Karpas-422 (cell line): ENCODE data around the gene ABCD2. TPM values are rescaled to one million over a fixed set of nuclear protein-coding genes. Genes with fewer than 3 reads are reported as not detected.
"Not testable (repeated sequence)": the region's sequence is repeated elsewhere in the genome, so short reads cannot be mapped to it uniquely, and the experiment has no call there.

Experiments used
- DNase-seq: peaks from one replicate; pipeline ENCODE4 v3.0.0-alpha.2; 2015
- H2AFZ ChIP-seq: fragments of 200-600 bp; sonication (generic); 2 replicates; pipeline ENCODE4 v1.6.1; 2014; ENCODE audit warnings: antibody characterized with exemption, low read length, mixed read lengths
- H3K27ac ChIP-seq: fragments of 200-600 bp; sonication (generic); 2 replicates; pipeline ENCODE4 v1.5.1; 2014; ENCODE audit warnings: mild to moderate bottlenecking, low read length, moderate library complexity
- H3K27me3 ChIP-seq: fragments of 200-600 bp; sonication (generic); 2 replicates; pipeline ENCODE4 v1.6.1; 2014; ENCODE audit warnings: low read length, mixed read lengths
- H3K36me3 ChIP-seq: fragments of 200-600 bp; sonication (generic); 2 replicates; pipeline ENCODE4 v1.6.1; 2014; ENCODE audit warnings: low read length, mixed read lengths; ENCODE audit not compliant: insufficient read depth
- H3K4me1 ChIP-seq: fragments of 200-600 bp; sonication (generic); 2 replicates; pipeline ENCODE4 v1.6.1; 2014; ENCODE audit warnings: mild to moderate bottlenecking, low read length, mixed read lengths
- H3K4me2 ChIP-seq: fragments of 200-600 bp; sonication (generic); 2 replicates; pipeline ENCODE4 v1.6.1; 2014; ENCODE audit warnings: low read length, low read depth, mild to moderate bottlenecking; ENCODE audit not compliant: poor library complexity, severe bottlenecking
- H3K4me3 ChIP-seq: fragments of 200-600 bp; sonication (generic); 2 replicates; pipeline ENCODE4 v1.5.1; 2014; ENCODE audit warnings: mild to moderate bottlenecking, antibody characterized with exemption, low read length, mixed read lengths
- H3K79me2 ChIP-seq: fragments of 200-600 bp; sonication (generic); 2 replicates; pipeline ENCODE4 v1.6.1; 2014; ENCODE audit warnings: mild to moderate bottlenecking, low read length, mixed read lengths
- H3K9ac ChIP-seq: fragments of 200-600 bp; sonication (generic); 2 replicates; pipeline ENCODE4 v1.6.0; 2014; ENCODE audit warnings: low read length
- H3K9me2 ChIP-seq: fragments of 200-600 bp; sonication (generic), shearing (Covaris generic); replicated peaks from 2 replicates; pipeline ENCODE4 v1.6.0; 2014; ENCODE audit warnings: mild to moderate bottlenecking, low read length, moderate library complexity; ENCODE audit not compliant: insufficient read depth
- H3K9me3 ChIP-seq: fragments of 300-700, 200-600 bp; sonication (generic); 2 replicates; pipeline ENCODE4 v1.6.1; 2014; ENCODE audit warnings: low read length, mixed read lengths
- H4K20me1 ChIP-seq: fragments of 200-600 bp; sonication (generic); 2 replicates; pipeline ENCODE4 v1.6.1; 2014; ENCODE audit warnings: mild to moderate bottlenecking, antibody characterized with exemption, low read length, low read depth; ENCODE audit not compliant: insufficient read depth
- total RNA-seq: library from RNA; depleted of rRNA; stranded (reverse); fragments of >200 nt; shearing (Covaris generic); gene quantifications from 2 replicates; pipeline ENCODE4 v1.2.3, GENCODE V29; 2014; ENCODE audit warnings: low replicate concordance

The ABCD2 gene
- total RNA-seq, 1 experiment from 2014 or later = not detected

DNA sequence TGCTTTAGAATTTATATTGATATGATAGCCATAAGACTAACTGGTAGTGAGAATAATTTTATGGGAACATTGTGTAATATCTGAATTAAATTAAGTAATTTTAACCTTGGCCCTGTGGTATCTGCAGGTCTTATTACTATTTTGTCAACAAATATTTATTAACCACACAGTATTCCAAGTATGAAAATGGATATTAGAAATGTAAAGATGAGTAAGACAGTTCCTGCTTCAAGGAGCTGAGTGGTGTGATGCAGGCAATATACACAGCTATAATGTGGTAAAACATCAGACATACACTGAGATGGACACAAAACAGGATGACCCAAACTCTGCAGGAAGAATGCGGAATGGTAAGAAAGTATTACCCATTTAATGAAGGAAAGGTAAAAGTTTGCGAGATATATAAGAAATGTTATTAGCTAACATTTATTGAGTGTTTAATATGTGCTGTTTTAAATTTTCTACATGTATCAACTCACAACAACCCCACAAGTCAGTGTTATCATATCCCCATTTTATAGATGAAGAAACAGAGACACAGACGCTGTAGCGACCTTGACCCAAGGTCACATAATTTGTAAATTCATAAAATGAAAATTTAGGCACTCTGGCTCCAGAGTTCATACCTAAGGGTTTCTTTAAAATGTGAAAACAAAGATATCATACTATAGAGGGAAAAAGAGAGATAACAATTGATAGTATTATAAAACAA lies 12.7 kb downstream of the ABCD2 start:
- Histone ChIP-seq H3K79me2 (no peaks in the 10 kb centered on the region), H3K9ac (no peak overlapping the region), H2AFZ (no peak overlapping the region), H3K4me2 (no peak overlapping the region), H3K4me1 (no peaks in the 10 kb centered on the region), H3K27ac (no peak overlapping the region), H3K9me2 (no peaks in the 10 kb centered on the region), H3K27me3 (no peaks in the 10 kb centered on the region), H3K36me3 (no peaks in the 10 kb centered on the region), H4K20me1 (no peaks in the 10 kb centered on the region), H3K4me3 (no peak overlapping the region), H3K9me3 (no peaks in the 10 kb centered on the region; the same call in 1 of the 2 replicates)
- DNase-seq = no peak

DNA sequence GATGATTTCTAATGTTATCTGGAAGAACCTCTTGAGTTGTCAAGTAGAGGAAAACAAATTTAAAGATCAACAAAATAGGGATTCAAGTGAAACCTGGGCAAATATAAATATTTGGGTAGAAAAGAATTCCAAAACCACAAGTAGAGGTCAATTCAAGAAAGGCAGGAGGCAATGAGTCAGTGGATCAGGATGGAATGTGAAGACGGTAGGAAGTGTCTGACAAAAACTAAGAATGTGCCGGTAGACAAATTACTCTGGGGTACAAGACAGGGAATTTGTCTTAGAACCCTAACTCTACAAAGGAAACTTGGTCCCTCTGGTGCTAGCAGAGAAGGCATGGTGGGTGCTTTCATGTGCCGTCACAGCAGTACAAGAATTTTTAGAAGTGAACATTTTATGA lies 13.6 kb downstream of the ABCD2 start:
- no peaks in the 10 kb centered on the region for H3K27me3 ChIP-seq
- H3K36me3 ChIP-seq = no peaks in the 10 kb centered on the region
- no peak overlapping the region for H3K4me2 ChIP-seq

DNA sequence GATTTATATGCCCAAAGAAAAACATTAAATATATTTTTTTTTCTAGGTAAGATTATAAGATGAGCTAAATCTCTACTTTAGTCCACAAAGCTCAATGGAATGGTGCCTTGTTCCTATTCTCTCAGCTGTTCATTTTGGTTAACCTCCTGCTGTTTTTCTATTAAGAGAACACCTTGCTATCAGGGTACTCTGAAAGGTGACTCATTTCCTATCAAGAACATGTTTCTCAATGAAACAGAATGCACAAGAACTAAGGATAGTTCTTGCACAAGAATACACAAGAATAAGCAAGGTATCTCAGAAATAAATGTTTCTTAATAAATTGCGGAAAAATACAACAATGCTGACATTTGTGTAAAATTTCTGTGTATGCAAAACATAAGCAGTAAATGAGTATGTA lies 14.1 kb downstream of the ABCD2 start:
- H3K4me3 ChIP-seq = no peak overlapping the region
- H3K27me3 ChIP-seq = no peaks in the 10 kb centered on the region
- H3K4me2 ChIP-seq = no peak overlapping the region
- no peaks in the 10 kb centered on the region for H3K36me3 ChIP-seq
- H3K9ac ChIP-seq = no peak overlapping the region
- H3K4me1 ChIP-seq = no peaks in the 10 kb centered on the region
- H2AFZ ChIP-seq = no peak overlapping the region
- H4K20me1 ChIP-seq = no peaks in the 10 kb centered on the region
- H3K9me3 ChIP-seq = no peaks in the 10 kb centered on the region; the same call in 1 of the 2 replicates
- H3K27ac ChIP-seq = no peak overlapping the region
- no peaks in the 10 kb centered on the region for H3K79me2 ChIP-seq
- no peak for DNase-seq
- H3K9me2 ChIP-seq = no peaks in the 10 kb centered on the region

More for the DNA sequence above, 13.6 kb downstream of the ABCD2 start:
- Histone ChIP-seq H3K27ac (no peak overlapping the region), H3K79me2 (no peaks in the 10 kb centered on the region), H3K4me1 (no peaks in the 10 kb centered on the region), H3K9me2 (no peaks in the 10 kb centered on the region), H4K20me1 (no peaks in the 10 kb centered on the region), H2AFZ (no peak overlapping the region), H3K4me3 (no peak overlapping the region), H3K9me3 (no peaks in the 10 kb centered on the region; the same call in 1 of the 2 replicates), H3K9ac (no peak overlapping the region)
- no peak for DNase-seq

DNA sequence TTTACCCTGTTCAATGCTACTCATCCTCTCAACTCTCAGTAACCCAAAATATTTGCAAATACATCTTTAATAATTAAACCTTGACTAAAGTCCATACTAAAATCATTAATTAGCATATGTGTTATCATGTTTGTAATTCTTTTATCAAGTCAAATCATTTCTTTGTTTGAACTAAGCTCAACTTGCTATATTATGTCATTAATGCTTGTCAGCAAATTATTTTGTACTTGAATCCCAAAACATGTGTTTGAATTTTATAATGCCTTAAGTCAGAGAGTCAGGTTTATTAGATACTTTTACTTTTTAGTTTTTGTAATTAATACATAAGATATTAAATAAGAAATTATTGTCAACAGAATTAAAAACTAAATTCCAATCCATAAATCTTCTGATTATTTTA lies 16.5 kb downstream of the ABCD2 start:
- no peaks in the 10 kb centered on the region for H3K79me2 ChIP-seq
- no peaks in the 10 kb centered on the region for H3K4me1 ChIP-seq
- H3K27ac ChIP-seq = no peak overlapping the region
- H2AFZ ChIP-seq = no peak overlapping the region
- H3K36me3 ChIP-seq = no peaks in the 10 kb centered on the region
- H3K9me2 ChIP-seq = no peaks in the 10 kb centered on the region
- H3K4me2 ChIP-seq = no peak overlapping the region
- no peak overlapping the region for H3K9ac ChIP-seq
- H3K27me3 ChIP-seq = no peaks in the 10 kb centered on the region
- no peaks in the 10 kb centered on the region for H4K20me1 ChIP-seq
- no peak for DNase-seq
- H3K4me3 ChIP-seq = no peak overlapping the region
- no peaks in the 10 kb centered on the region; the same call in 1 of the 2 replicates for H3K9me3 ChIP-seq

DNA sequence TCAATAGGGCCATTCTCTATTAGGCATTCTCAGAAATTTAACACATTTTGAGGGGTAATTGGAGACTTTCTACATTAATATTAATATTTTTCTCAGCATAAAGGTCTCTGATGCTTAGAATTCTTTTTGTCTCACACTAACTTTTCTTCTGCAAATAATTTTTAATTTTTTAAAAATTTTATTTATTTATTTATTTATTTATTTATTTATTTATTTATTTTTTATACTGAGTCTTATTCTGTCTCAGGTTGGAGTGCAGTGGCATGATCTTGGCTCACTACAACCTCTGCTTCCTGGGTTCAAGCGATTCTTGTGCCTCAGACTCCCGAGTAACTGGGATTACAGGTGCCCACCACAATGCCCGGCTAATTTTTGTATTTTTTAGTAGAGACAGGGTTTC lies 17.7 kb downstream of the ABCD2 start:
- H3K4me2 ChIP-seq, H3K27me3 ChIP-seq, H3K4me3 ChIP-seq, H3K27ac ChIP-seq, H3K4me1 ChIP-seq, H2AFZ ChIP-seq, DNase-seq, H4K20me1 ChIP-seq, H3K9me3 ChIP-seq, H3K9me2 ChIP-seq, H3K36me3 ChIP-seq, H3K79me2 ChIP-seq, H3K9ac ChIP-seq: not testable (repeated sequence)

DNA sequence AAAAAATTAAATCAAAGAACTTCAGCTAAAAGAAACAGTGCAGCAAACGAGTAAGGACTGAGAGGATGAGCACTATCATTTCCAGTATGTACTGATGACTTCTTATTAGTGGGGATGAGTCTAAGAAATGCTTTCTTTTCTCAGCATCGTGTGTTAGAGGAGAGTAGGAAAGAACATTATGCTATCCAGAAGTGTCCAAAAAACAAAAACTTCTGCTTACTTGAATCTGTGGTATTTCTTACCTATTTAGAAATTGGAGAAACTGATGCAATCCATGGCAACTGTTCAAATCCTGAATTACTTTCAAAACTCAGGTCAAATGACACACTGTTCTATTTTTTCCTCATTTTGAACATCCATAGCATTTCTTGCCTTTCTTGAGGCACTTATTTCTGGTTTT lies 23.7 kb downstream of the ABCD2 start:
- DNase-seq = no peak
- no peak overlapping the region for H2AFZ ChIP-seq
- no peaks in the 10 kb centered on the region for H4K20me1 ChIP-seq
- no peaks in the 10 kb centered on the region for H3K4me1 ChIP-seq
- no peaks in the 10 kb centered on the region for H3K27me3 ChIP-seq
- H3K27ac ChIP-seq = no peak overlapping the region
- H3K9ac ChIP-seq = no peak overlapping the region
- no peaks in the 10 kb centered on the region for H3K36me3 ChIP-seq
- H3K9me3 ChIP-seq = peaks cover 7% of the 10 kb centered on the region; the same call in 1 of the 2 replicates
- no peaks in the 10 kb centered on the region for H3K79me2 ChIP-seq
- H3K4me2 ChIP-seq = no peak overlapping the region
- H3K4me3 ChIP-seq = no peak overlapping the region
- no peaks in the 10 kb centered on the region for H3K9me2 ChIP-seq

DNA sequence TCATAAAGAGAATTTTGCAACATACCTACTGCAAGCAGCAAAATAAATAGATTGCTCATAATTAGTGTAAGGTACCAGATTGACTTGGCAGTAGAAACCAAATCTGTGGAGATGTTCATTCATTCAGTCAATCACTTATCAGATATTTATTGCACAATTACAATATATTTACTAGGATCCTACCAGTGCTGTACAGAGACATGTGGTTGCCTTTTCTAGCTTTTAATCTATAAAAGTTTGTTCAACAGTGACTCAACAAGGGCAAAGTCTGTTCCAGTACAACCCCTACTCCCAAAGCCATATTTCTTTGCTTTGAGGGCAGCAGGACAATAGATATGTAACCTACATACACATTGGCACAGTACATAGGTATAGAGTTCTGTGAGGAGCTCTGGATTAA lies 27.3 kb downstream of the ABCD2 start:
- H3K9me2 ChIP-seq = no peaks in the 10 kb centered on the region
- H3K36me3 ChIP-seq = no peaks in the 10 kb centered on the region
- no peak overlapping the region for H3K4me3 ChIP-seq
- H3K4me1 ChIP-seq = no peaks in the 10 kb centered on the region
- DNase-seq = no peak
- no peak overlapping the region for H3K4me2 ChIP-seq
- H4K20me1 ChIP-seq = no peaks in the 10 kb centered on the region
- H2AFZ ChIP-seq = no peak overlapping the region
- H3K79me2 ChIP-seq = no peaks in the 10 kb centered on the region
- H3K9ac ChIP-seq = no peak overlapping the region
- no peaks in the 10 kb centered on the region for H3K27me3 ChIP-seq
- H3K9me3 ChIP-seq = peaks cover 3% of the 10 kb centered on the region; the same call in 1 of the 2 replicates
- no peak overlapping the region for H3K27ac ChIP-seq

DNA sequence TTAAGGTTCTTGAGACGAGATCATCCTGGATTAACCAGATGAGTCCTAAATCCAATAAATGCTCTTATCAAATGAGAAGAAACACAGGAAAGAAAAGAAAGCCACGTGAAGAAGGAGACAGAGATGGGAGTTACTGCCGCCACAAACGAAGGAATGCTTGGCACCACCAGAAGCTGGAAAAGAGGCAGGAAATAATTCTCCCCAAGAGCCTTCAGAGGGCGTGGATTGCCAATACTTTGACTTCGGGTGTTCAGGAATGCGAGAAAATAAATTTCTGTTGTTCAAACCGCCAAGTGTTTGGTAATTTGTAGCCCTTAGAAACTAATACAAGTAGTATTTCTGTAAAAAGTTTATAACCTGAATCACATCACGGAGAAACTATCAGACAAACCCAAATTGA lies 31.3 kb downstream of the ABCD2 start:
- H3K79me2 ChIP-seq = no peaks in the 10 kb centered on the region
- H3K9ac ChIP-seq = no peak overlapping the region
- H3K4me2 ChIP-seq = no peak overlapping the region
- H3K9me3 ChIP-seq = no peaks in the 10 kb centered on the region
- no peaks in the 10 kb centered on the region for H3K9me2 ChIP-seq
- H3K4me1 ChIP-seq = no peaks in the 10 kb centered on the region
- H3K4me3 ChIP-seq = no peak overlapping the region
- H3K27ac ChIP-seq = no peak overlapping the region
- H2AFZ ChIP-seq = no peak overlapping the region
- no peaks in the 10 kb centered on the region for H4K20me1 ChIP-seq
- no peak for DNase-seq
- H3K36me3 ChIP-seq = no peaks in the 10 kb centered on the region
- H3K27me3 ChIP-seq = no peaks in the 10 kb centered on the region
